Measurements from ENCODE around the gene NR1I3.

Gene NR1I3

GRCh38 chr1:161218301-161219077 is 19.5 kb downstream of the NR1I3 start:
- DNase-seq (ENCODE audit: low read depth) = no peak

- no peak for DNase-seq (ENCODE audit: low read depth)
Observed at GRCh38 chr1:161217831-161218230, 20.2 kb downstream of the NR1I3 start.

- DNase-seq (ENCODE audit: low read depth) = peak; percentile 81
Observed at GRCh38 chr1:161216945-161217712, 20.9 kb downstream of the NR1I3 start.

GRCh38 chr1:161215076-161215475 is 22.9 kb downstream of the NR1I3 start, which contains the start of gene FCER1G:
TSS of gene FCER1G (plus strand) at chr1:161215295. CDS start at chr1:161215322, 27 bp downstream.
- DNase-seq (ENCODE audit: low read depth) = no peak

- DNase-seq (ENCODE audit: low read depth) = no peak
Observed at GRCh38 chr1:161214369-161214768, 23.6 kb downstream of the NR1I3 start.

DNA sequence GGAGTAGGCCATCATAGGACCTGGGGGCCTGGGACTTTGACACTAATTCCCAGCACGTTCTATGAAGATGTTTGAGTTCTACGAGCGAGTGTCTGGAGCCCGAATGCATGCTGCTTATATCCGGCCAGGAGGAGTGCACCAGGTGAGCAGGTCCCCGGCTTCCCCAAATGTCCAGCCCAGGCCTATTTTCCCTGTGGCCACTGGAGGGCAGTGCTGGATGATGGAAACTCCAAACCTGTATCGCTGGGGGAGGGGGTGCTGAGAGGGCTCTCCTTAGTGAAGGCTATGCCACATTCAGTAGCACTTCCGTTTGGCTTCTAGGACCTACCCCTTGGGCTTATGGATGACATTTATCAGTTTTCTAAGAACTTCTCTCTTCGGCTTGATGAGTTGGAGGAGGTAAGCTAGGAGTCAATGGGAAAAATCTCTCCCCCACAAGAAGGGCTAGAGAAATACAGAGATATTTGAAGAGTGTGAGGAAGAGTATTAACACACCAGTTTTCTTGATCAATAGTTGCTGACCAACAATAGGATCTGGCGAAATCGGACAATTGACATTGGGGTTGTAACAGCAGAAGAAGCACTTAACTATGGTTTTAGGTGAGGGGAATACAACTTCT is 28.1 kb downstream of the NR1I3 start:
- DNase-seq (ENCODE audit: low read depth) = peak; percentile 51

DNA sequence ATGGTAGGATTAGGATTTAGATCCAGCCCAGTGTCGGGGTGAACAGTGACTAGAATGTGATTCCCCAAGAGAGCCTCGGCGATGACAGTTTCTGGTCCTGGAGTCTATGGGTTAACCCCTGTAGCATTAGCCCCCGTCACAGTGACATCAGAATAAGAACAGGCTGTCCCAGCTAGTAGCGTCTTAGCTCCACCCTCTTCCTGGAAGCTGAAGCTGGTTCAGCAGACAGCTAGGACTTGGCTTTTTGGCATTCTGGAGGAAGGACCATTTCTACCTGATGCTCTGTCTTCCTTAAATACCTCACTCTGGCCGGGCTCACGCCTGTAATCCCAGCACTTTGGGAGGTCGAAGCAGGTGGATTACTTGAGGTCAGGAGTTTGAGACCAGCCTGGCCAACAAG is 30.8 kb downstream of the NR1I3 start:
- DNase-seq (ENCODE audit: low read depth) = no peak

DNA sequence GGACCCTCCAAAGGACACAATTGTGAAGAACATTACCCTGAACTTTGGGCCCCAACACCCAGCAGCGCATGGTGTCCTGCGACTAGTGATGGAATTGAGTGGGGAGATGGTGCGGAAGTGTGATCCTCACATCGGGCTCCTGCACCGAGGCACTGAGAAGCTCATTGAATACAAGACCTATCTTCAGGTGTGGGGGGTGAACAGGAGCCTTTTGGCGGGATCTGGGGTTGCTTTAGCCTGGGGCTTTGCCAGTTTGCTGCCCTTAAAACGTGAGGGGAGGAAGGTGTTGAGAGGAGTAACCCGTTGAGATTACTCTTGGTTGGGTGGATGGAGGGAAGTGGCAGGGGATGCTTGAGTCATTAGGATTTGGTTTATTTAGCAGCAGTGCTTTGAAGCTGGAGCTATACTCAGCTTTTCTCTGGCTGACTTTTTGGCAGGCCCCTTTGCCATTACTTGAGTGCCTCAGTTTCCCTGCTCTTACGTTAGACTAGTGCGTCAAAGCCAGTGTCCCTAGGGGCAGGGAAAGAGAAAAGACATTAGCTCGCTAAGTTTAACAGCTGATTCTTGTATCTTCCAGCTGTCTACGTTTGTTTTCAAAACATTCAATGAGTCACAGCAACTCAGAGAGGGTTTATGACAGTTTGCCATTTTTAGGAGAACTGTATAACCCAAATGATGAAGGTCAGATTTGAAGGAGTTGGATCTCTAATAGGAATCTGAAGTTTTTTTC is 31.4 kb downstream of the NR1I3 start:
- no peak for DNase-seq (ENCODE audit: low read depth)

DNA sequence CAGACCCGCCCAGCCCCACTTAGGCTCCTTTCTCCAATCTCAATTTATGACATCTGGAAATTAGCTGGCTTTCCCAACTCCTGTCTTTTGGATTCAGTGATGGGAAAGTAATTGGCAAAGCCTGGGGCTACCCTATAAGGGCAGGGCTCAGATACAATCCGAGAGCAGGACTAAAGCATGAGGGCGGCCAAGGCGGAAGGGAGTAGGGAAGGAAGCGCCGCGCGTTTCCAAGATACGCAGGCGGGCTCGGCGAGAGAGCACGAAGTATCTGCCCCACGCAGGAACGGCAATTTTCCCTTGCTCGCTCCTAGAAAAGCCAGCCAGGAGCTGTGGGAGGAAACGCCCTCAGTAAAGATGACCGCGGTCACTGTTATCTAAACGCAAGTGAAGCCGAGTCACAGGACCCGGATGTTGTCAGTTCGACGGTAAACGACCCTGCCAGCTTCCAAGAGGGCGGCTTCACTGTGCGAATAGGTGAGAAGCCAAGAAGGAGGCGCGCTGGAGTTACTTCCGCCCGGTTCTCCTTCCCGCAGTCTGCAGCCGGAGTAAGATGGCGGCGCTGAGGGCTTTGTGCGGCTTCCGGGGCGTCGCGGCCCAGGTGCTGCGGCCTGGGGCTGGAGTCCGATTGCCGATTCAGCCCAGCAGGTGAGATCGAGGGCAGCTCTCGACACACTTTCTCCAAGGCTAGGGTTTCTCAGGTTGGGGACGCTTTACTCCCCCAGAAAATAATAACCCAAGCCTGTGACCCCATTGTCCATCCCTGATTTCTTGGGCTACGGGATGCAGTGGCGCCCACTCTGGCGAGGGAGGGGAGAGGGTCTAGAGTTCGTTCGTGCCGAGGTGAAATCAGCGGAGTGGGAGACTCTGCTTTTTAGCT is 35.9 kb downstream of the NR1I3 start, which contains the start of gene NDUFS2:
Gene NDUFS2 (plus strand): TSS at position 532 of the 877 bp plus-strand sequence. CDS start 19 bp downstream, at position 551.
- DNase-seq (ENCODE audit: low read depth) = peak; percentile 99

DNA sequence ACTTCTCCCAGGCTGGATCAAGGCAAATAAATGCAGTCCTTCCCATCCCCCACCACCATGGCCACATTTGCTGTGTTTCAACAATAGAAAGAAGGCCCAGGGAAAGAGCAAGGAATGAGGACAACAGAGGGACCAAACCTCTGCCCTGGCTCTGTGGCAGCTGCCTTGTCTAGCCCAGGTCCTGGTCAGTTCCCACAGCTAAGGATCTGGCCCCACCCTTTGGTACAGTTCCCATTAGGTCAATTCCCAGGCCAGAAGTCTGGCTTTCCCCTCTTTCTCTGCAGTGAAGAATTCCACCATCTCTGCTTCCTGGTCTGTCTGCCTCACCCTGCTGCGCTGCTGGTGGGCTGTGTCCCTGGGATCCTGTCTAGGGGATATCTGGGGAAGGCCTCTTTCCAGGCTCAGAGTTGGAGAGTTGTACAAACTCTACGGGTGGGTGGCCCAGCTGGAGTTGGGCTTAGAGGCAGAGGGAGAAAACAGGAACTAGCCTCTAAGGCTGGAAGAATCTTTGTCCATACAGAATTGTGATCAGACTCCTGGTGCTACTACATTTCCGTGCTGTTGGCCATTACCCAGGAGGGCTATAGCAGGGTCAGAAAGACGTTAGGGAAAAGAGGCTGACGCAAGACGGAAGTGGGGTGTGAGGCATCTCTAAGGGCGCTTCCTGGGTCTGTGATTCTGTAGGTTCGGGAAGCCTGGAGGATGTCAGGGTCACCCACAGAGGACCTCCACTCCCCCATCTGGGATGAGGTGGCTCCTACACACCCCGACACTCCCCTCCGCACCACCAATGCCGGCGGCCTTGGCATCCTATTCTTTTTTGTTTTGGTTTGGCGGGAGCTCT is 36.8 kb downstream of the NR1I3 start:
- DNase-seq (ENCODE audit: low read depth) = peak; percentile 65

- DNase-seq (ENCODE audit: low read depth) = no peak
Observed at GRCh38 chr1:161200421-161200991, 37.5 kb downstream of the NR1I3 start.

DNA sequence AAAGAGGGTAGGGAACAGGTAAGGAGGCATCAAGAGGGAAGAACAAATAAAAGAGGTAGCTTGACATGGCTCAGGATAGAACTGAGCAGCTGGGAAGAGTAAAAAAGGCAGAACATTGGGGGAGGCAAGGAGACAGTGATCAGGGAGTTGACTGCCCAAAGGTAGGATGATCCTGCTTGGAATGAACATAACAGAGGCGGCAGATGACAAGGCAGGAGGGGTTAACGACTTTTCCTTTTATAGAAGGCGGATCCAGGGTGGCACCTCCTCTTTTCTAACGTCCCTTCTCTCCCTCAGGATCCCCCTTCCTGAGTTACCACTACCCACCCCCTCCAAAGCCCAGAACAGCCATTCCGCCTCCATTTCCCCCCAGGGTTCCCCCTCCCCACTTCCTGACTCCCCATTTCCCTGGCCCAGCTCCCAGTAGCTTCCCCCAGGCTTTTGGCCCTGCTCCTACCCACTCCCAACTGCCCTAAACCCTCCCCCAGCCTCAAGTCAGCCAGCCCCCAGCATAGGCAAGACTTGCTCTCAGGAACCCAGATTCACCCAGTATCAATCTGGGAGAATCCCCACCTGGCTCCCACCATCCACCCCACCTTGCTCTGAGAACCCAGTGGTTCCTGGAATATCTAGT is 38.4 kb downstream of the NR1I3 start:
- no peak for DNase-seq (ENCODE audit: low read depth)

DNA sequence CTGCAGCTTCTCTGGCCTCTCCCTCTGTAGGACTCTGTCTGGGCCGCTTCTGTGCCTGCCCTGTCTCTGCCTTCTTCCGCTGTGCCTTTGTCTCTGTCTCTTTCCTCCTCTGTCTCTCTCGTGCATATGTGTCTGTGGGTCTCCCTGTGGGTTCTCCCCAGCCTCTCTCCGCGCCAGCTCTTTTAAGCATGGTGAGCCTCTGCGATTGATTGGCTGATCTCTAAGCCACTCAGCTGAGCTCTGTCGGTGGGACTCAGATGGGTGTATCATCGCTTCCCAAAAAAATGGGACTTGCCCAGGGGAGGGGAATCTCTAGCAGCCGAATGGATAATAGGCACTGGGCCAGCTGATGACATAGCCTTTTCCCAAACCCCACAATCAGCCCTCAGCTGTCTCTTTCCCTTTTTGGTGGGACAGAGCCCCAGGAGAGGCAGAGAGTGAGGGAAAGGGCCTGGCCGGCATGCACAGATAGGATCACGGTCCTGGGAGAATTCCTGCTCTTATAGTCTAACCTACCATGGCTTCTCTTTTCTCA is 39.0 kb downstream of the NR1I3 start, which contains the start of gene ADAMTS4:
Gene ADAMTS4 (minus strand): TSS at position 158 of the 535 bp plus-strand sequence. CDS start 427 bp downstream, outside the sequence.
- peak; percentile 83 for DNase-seq (ENCODE audit: low read depth)

- no peak for DNase-seq (ENCODE audit: low read depth)
Observed at GRCh38 chr1:161198194-161198896, 39.7 kb downstream of the NR1I3 start.

DNA sequence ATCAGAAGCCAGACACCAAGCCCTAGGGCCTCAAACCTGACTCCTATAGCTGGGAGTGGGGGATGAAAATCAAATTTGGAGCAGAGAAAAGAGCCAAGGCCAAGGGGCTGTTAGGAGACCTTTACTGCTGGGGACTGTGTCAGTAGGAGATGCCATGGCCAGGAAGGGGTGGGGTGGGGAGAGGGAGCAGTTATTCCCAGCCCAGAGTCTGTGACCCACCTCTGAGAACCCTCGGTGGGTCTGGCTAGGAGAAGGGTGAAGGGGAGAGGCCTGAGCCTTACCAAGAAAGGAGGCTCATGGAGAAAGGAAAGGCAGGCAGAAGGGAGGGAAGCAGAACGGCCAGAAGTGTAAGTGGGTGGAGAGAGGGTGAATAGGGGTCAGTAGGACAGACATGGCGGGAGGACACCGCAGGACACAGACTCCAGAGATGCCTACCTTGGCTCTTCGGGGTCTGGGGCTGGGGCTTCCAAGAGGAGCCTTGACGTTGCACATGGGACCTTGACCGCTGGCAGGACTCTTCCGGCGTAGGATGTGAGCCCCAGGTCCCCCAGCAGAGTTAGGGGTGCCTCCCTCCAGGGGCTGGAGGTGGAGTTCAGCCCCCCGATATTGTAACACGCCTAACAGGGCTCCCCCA is 40.3 kb downstream of the NR1I3 start:
- no peak for DNase-seq (ENCODE audit: low read depth)

GRCh38 chr1:161196521-161197451 is 41.2 kb downstream of the NR1I3 start:
- DNase-seq (ENCODE audit: low read depth) = peak; percentile 87
